NCI-H146 treated with DMSO at 0.1 percent for 48 hours (cell line): Measurements from ENCODE around the gene EFNA2.

Experiments used
- DNase-seq: peaks from one replicate; lab custom pipeline; 2025; ENCODE audit not compliant: unreplicated experiment; lab: John Stamatoyannopoulos, UW

EFNA2 gene

GRCh38 chr19:1259876-1260748 lies 25.6 kb upstream of the EFNA2 start:
- DNase-seq = no peak

- DNase-seq = peak; percentile 61
Observed at GRCh38 chr19:1260749-1261537, 24.7 kb upstream of the EFNA2 start.

DNA sequence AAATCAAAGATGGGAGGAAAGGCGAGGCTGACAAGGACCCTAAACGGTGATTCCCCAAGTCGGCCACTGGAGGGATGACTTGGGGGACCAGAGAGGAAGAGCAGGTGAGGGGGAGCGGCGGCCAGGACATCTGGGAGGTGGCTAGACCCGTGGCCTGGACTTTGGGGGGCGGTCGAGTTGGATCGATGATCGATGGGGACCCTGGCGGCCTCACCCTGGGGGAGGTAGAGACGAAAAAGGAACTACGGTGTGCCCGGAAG lies 24.2 kb upstream of the EFNA2 start:
- DNase-seq = no peak

GRCh38 chr19:1261798-1262622 lies 23.7 kb upstream of the EFNA2 start:
- no peak for DNase-seq

DNA sequence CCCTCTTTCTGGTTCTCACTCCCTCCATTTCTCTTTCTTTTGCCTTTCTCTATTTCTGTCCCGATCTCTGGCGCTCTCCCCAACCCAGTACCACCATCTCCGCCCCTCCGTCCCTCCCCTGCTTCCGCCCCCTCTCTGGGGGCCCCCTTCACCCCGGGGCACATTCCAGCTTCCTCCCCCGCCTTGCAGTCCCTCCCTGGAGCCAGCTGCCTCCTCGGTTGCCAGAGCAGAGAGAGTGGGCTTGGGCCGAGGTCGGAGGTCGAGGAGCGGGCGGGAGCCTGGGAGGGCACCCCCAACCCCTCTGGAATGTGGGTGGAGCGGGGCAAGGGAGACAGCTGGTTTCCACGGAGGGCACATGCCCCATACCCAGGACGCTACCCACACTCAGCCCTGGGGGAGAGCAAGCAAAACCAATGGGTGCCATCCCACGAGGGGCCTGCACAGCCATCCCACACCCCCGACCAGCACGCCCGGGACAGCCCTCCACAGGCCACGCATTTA lies 23.0 kb upstream of the EFNA2 start:
- DNase-seq = no peak

DNA sequence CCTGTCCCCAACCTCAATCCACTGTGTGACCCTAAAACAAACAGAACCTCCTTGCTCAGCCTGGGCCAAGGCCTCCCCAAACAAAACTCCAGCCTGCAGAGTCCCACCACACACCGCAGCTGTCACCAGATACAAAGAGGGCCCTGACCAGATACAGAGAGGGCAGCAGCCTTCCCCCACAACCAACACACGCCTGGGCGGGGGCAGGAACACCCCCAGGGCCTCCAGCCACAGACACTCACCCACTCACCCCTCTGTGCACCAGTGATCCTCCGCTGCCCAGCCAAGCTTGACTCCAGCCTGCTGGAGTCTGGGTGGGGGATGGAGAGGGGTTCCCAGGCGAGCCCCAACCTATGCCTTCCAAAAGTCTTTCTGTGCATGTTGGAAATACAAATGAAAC lies 22.5 kb upstream of the EFNA2 start:
- DNase-seq = no peak

- DNase-seq = no peak
Observed at GRCh38 chr19:1264801-1265614, 20.7 kb upstream of the EFNA2 start.

GRCh38 chr19:1265615-1266128 lies 20.0 kb upstream of the EFNA2 start:
- DNase-seq = no peak

- peak; percentile 50 for DNase-seq
Observed at GRCh38 chr19:1266129-1266915, 19.4 kb upstream of the EFNA2 start.

DNA sequence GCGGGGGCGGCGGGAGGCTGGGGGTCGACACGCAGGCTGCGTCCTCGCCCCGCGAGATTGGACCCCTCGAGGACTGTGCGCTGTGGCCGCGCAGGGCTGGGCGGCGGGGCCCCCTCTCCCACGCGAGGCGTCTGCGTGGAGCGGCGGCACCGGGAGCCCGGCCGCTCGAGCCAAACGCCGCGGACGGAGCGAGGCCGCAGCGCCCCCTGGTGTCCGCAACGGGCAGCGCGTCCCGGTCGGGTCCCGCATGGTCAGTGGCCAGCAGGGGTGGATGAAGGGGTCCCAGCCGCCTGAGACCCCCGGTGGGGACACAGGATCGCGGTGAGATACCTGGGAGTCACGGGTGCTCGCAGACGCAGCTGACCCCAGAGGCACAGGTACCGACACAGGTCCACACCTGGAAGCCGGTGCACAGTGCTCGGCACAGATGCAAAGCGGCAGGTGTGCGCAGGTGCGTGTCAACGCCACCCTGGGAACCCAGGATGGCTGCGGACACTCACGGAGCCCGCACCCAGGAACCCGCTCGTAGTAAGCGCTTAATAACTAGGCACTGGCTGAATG lies 18.7 kb upstream of the EFNA2 start:
- no peak for DNase-seq

- no peak for DNase-seq
Observed at GRCh38 chr19:1267477-1268225, 18.0 kb upstream of the EFNA2 start.

- no peak for DNase-seq
Observed at GRCh38 chr19:1268226-1269064, 17.2 kb upstream of the EFNA2 start.

- peak; percentile 84 for DNase-seq
Observed at GRCh38 chr19:1269065-1269477, 16.6 kb upstream of the EFNA2 start, which contains the start of gene CIRBP. Gene CIRBP, plus strand, starts transcription at chr19:1269332. Its CDS starts 1,602 bp downstream, at chr19:1270934.

- DNase-seq = peak; percentile 39
Observed at GRCh38 chr19:1269478-1270212, 16.0 kb upstream of the EFNA2 start.

DNA sequence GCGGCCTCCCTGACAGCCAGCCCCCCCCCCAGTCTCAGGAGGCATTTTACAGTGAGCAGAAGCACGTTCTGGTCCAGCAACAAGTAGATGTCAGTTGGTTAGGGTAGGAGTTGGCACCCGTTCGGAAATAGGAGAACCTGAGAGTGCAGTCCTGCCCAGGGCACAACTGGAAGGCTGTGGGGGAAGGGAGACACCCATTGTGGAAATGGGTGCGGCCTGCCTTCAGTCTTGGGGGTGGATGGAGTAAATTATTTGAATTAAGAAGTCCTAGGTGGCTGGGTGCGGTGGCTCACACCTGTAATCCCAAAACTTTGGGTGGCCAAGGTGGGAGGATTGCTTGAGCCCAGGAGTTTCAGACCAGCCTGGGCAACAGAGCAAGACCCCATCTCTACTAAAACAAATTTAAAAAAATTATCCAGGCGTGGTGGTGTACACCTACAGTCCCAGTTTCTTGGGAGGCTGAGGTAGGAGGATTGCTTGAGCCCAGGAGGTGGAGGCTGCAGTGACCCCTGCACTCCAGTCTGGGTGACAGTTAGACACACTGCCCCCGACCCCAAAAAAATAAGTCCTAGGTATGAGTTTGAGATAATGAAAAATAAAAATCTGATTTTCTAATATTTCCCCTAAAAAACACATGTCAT lies 15.3 kb upstream of the EFNA2 start:
- no peak for DNase-seq

- no peak for DNase-seq
Observed at GRCh38 chr19:1270854-1271527, 14.7 kb upstream of the EFNA2 start.
